Neural cell (in vitro differentiated cells): ENCODE results near the gene ARHGDIG. TPM values are rescaled to one million over a fixed set of nuclear protein-coding genes. Genes with fewer than 3 reads are reported as not detected.

Experiments
- H2AFZ ChIP-seq: fragments of 200-600, 300-800 bp; sonication (generic), shearing (Covaris generic); 2 replicates; pipeline ENCODE4 v1.6.0; 2014; ENCODE audit warnings: low read depth, mild to moderate bottlenecking, antibody characterized with exemption, low read length, moderate library complexity
- H3F3A ChIP-seq: fragments of 200-600 bp; shearing (Covaris generic); 2 replicates; pipeline ENCODE4 v1.6.1; 2016; ENCODE audit warnings: mild to moderate bottlenecking, moderate library complexity, mixed read lengths, antibody characterized with exemption, low read length; ENCODE audit not compliant: insufficient read depth, poor library complexity, severe bottlenecking
- H3K27ac ChIP-seq: fragments of 200-600, 300-800 bp; sonication (generic), shearing (Covaris generic); 2 replicates; pipeline ENCODE4 v1.5.1; 2014; ENCODE audit warnings: mild to moderate bottlenecking, low read length, moderate library complexity
- H3K27me3 ChIP-seq: fragments of 300-800, 200-600 bp; sonication (generic), shearing (Covaris generic); 2 replicates; pipeline ENCODE4 v1.6.0; 2014; ENCODE audit warnings: mild to moderate bottlenecking, low read depth, low read length, moderate library complexity; ENCODE audit not compliant: insufficient read depth
- H3K36me3 ChIP-seq: fragments of 300-800, 200-600 bp; sonication (generic), shearing (Covaris generic); 2 replicates; pipeline ENCODE4 v1.5.1; 2014; ENCODE audit warnings: mild to moderate bottlenecking, antibody characterized with exemption, low read length, moderate library complexity; ENCODE audit not compliant: insufficient read depth
- H3K4me2 ChIP-seq: fragments of 300-800, 200-600 bp; sonication (generic), shearing (Covaris generic); 2 replicates; pipeline ENCODE4 v1.6.0; 2014; ENCODE audit warnings: mild to moderate bottlenecking, low read length
- H3K4me3 ChIP-seq: fragments of 300-800, 200-600 bp; sonication (generic), shearing (Covaris generic); 2 replicates; pipeline ENCODE4 v1.5.1; 2014; ENCODE audit warnings: mild to moderate bottlenecking, low read length, moderate library complexity
- H3K79me2 ChIP-seq: fragments of 200-600 bp; shearing (Covaris generic); replicated peaks from 2 replicates; pipeline ENCODE4 v1.6.0; 2014; ENCODE audit warnings: mild to moderate bottlenecking, low read length, moderate library complexity; ENCODE audit not compliant: insufficient read depth
- H3K9ac ChIP-seq: fragments of 300-800, 200-600 bp; sonication (generic), shearing (Covaris generic); 2 replicates; pipeline ENCODE4 v1.6.1; 2016; ENCODE audit warnings: mild to moderate bottlenecking, low read length, mixed read lengths
- H3K9me2 ChIP-seq: fragments of 200-600 bp; shearing (Covaris generic); 2 replicates; pipeline ENCODE4 v1.6.1; 2016; ENCODE audit warnings: mild to moderate bottlenecking, low read length, mixed read lengths; ENCODE audit not compliant: insufficient read depth
- H3K9me3 ChIP-seq: fragments of 200-600, 300-800 bp; sonication (generic), shearing (Covaris generic); 2 replicates; pipeline ENCODE4 v1.6.1; 2016; ENCODE audit warnings: mild to moderate bottlenecking, mixed run types, low read length, moderate library complexity, mixed read lengths
- H4K20me1 ChIP-seq: fragments of 200-600 bp; shearing (Covaris generic); 2 replicates; pipeline ENCODE4 v1.6.1; 2016; ENCODE audit warnings: mild to moderate bottlenecking, mixed run types; ENCODE audit not compliant: insufficient read depth
- EP300 ChIP-seq: fragments of 450-650 bp; conservative IDR thresholded peaks from 2 replicates; pipeline ENCODE4 v1.6.1; 2014; ENCODE audit warnings: antibody characterized with exemption, mild to moderate bottlenecking, moderate library complexity; ENCODE audit not compliant: poor library complexity, severe bottlenecking
- EZH2 ChIP-seq: fragments of 200-600, 300-800 bp; shearing (Covaris generic), sonication (generic); IDR thresholded peaks from 2 replicates; pipeline ENCODE4 v1.6.1; 2014; ENCODE audit warnings: antibody characterized with exemption, low read length, borderline replicate concordance, mild to moderate bottlenecking; ENCODE audit not compliant: insufficient read depth, poor library complexity, severe bottlenecking
- MXI1 ChIP-seq: fragments of 450-650 bp; conservative IDR thresholded peaks from 2 replicates; pipeline ENCODE4 v1.6.1; 2014; ENCODE audit warnings: antibody characterized with exemption, mild to moderate bottlenecking; ENCODE audit not compliant: poor library complexity, severe bottlenecking
- POLR2AphosphoS5 ChIP-seq: IDR thresholded peaks from 2 replicates; pipeline ENCODE4 v1.6.1; 2012
- RAD21 ChIP-seq: fragments of 450-650 bp; conservative IDR thresholded peaks from 2 replicates; pipeline ENCODE4 v1.6.1; 2014; ENCODE audit warnings: antibody characterized with exemption, mild to moderate bottlenecking, moderate library complexity
- SMC3 ChIP-seq: fragments of 450-650 bp; conservative IDR thresholded peaks from 2 replicates; pipeline ENCODE4 v1.6.1; 2014; ENCODE audit warnings: antibody characterized with exemption, mild to moderate bottlenecking, moderate library complexity; ENCODE audit not compliant: poor library complexity
- TAF1 ChIP-seq: IDR thresholded peaks from 2 replicates; pipeline ENCODE4 v1.6.1; 2012; ENCODE audit warnings: low read depth
- polyA plus RNA-seq: library from polyadenylated mRNA; depleted of rRNA; stranded (reverse); fragments of >200 nt; gene quantifications from 2 replicates; pipeline ENCODE4 v1.2.3, GENCODE V29; 2014
- TF ChIP-seq, protein P1 (sequence below): fragments of 450-650 bp; IDR thresholded peaks from 2 replicates; pipeline ENCODE4 v1.5.1; 2014; ENCODE audit warnings: antibody characterized with exemption, mild to moderate bottlenecking, moderate library complexity; ENCODE audit not compliant: poor library complexity, severe bottlenecking
- TF ChIP-seq, protein P2 (sequence below): IDR thresholded peaks from 2 replicates; pipeline ENCODE4 v1.6.1; 2012; ENCODE audit warnings: borderline replicate concordance

ARHGDIG gene
- polyA plus RNA-seq, 1 donor from 2014 or later: 176 TPM

DNA sequence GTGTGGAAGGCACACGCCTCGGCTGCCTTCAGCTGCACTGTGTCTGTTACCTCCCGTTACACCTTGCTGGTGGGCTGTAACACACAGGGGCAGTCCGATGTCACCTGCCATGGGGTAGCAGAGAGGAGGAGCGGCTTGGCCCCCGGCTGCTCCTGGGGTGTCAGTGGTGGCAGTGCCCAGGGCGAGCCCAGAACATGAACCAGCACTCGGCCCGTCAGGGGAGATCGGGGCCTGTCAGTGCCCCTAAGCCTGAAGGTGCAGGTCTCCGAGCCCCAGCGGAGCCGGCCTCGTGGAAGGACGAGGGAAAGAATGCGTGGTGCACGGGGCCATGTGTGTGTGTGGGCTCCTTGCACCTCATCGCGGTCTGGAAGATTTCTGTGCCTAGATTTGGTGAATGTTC lies 20.1 kb upstream of the ARHGDIG start:
- H3K9me3 ChIP-seq: no peaks in the 10 kb centered on the region
- TF ChIP-seq TAF1: no peak
- TF ChIP-seq SMC3: no peak
- TF ChIP-seq RAD21: no peak
- TF ChIP-seq MXI1: no peak
- TF ChIP-seq POLR2AphosphoS5: no peak
- TF ChIP-seq, protein P1, sequence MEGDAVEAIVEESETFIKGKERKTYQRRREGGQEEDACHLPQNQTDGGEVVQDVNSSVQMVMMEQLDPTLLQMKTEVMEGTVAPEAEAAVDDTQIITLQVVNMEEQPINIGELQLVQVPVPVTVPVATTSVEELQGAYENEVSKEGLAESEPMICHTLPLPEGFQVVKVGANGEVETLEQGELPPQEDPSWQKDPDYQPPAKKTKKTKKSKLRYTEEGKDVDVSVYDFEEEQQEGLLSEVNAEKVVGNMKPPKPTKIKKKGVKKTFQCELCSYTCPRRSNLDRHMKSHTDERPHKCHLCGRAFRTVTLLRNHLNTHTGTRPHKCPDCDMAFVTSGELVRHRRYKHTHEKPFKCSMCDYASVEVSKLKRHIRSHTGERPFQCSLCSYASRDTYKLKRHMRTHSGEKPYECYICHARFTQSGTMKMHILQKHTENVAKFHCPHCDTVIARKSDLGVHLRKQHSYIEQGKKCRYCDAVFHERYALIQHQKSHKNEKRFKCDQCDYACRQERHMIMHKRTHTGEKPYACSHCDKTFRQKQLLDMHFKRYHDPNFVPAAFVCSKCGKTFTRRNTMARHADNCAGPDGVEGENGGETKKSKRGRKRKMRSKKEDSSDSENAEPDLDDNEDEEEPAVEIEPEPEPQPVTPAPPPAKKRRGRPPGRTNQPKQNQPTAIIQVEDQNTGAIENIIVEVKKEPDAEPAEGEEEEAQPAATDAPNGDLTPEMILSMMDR: no peak
- no peaks in the 10 kb centered on the region for H3K36me3 ChIP-seq
- no peaks in the 10 kb centered on the region for H3F3A ChIP-seq
- no peaks in the 10 kb centered on the region for H3K27me3 ChIP-seq
- no peaks in the 10 kb centered on the region for H3K9me2 ChIP-seq
- no peaks in the 10 kb centered on the region for H3K79me2 ChIP-seq
- no peaks in the 10 kb centered on the region for H4K20me1 ChIP-seq
- no peak overlapping the region for H3K27ac ChIP-seq
- H3K4me2 ChIP-seq: no peak overlapping the region
- H3K4me3 ChIP-seq: no peak overlapping the region
- H3K9ac ChIP-seq: no peak overlapping the region
- H2AFZ ChIP-seq: no peak overlapping the region

DNA sequence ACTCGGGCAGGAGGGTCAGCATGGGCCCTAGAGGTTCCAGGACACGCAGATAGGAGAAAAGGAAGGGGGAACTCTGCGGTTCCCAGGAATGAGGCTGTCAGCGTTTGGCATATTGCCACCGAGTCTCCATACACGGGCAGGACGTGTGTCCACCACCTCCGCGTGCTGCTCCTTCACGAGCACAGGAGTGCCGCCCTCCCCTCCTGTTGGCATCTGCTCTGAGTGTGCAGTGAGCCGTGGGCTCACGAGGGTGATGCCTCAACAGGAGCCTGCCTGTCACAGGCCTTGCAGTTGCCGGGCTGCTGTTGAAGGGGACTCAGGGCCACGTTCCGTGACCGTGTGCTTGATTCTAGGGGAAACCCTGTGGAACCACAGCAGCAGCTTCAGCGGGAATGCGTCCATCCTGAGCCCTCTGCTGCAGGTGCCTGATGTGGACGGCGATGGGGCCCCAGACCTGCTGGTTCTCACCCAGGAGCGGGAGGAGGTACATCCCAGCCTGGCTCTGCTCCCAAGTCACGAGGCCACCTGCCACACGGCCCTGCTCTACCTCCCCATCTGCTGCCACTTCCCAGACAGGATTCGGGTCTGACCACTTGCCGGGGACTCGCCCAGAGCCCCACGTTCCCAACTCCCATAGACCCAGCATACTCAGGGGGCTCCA lies 19.2 kb upstream of the ARHGDIG start:
- no peaks in the 10 kb centered on the region for H4K20me1 ChIP-seq
- no peak overlapping the region for H3K9ac ChIP-seq
- H3K9me2 ChIP-seq: no peaks in the 10 kb centered on the region
- no peak overlapping the region for H3K4me2 ChIP-seq
- H3K79me2 ChIP-seq: no peaks in the 10 kb centered on the region
- TF ChIP-seq POLR2AphosphoS5 (no peak), RAD21 (no peak), TAF1 (no peak), SMC3 (no peak), EZH2 (no peak), EP300 (no peak), MXI1 (no peak)
- TF ChIP-seq, protein P1: no peak
- TF ChIP-seq, protein P2, sequence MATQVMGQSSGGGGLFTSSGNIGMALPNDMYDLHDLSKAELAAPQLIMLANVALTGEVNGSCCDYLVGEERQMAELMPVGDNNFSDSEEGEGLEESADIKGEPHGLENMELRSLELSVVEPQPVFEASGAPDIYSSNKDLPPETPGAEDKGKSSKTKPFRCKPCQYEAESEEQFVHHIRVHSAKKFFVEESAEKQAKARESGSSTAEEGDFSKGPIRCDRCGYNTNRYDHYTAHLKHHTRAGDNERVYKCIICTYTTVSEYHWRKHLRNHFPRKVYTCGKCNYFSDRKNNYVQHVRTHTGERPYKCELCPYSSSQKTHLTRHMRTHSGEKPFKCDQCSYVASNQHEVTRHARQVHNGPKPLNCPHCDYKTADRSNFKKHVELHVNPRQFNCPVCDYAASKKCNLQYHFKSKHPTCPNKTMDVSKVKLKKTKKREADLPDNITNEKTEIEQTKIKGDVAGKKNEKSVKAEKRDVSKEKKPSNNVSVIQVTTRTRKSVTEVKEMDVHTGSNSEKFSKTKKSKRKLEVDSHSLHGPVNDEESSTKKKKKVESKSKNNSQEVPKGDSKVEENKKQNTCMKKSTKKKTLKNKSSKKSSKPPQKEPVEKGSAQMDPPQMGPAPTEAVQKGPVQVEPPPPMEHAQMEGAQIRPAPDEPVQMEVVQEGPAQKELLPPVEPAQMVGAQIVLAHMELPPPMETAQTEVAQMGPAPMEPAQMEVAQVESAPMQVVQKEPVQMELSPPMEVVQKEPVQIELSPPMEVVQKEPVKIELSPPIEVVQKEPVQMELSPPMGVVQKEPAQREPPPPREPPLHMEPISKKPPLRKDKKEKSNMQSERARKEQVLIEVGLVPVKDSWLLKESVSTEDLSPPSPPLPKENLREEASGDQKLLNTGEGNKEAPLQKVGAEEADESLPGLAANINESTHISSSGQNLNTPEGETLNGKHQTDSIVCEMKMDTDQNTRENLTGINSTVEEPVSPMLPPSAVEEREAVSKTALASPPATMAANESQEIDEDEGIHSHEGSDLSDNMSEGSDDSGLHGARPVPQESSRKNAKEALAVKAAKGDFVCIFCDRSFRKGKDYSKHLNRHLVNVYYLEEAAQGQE: no peak
- no peaks in the 10 kb centered on the region for H3K9me3 ChIP-seq
- H3K4me3 ChIP-seq: no peak overlapping the region
- H2AFZ ChIP-seq: no peak overlapping the region
- H3K36me3 ChIP-seq: no peaks in the 10 kb centered on the region
- H3K27me3 ChIP-seq: no peaks in the 10 kb centered on the region
- H3K27ac ChIP-seq: no peak overlapping the region
- no peaks in the 10 kb centered on the region for H3F3A ChIP-seq
